Neuronal stem cell (in vitro differentiated cells): ENCODE results near the gene CHST3.
A peak's percentile ranks its signal among the peaks of the same experiment; 100 is the strongest.

Experiments
- DNase-seq: peaks from one replicate; pipeline ENCODE4 v3.0.0-alpha.2; 2013; ENCODE audit warnings: low spot score
- H2AFZ ChIP-seq: one replicate; pipeline ENCODE4 v1.6.1; 2013; ENCODE audit warnings: mild to moderate bottlenecking, low read length, inconsistent platforms
- H2AK5ac ChIP-seq: 2 replicates; pipeline ENCODE4 v1.6.1; 2013; ENCODE audit warnings: low read depth, mild to moderate bottlenecking, inconsistent platforms, low read length, moderate library complexity, mixed read lengths
- H2BK120ac ChIP-seq: 2 replicates; pipeline ENCODE4 v1.6.1; 2013; ENCODE audit warnings: low read depth, mild to moderate bottlenecking, inconsistent platforms, low read length, moderate library complexity, mixed read lengths
- H2BK12ac ChIP-seq: one replicate; pipeline ENCODE4 v1.6.1; 2013; ENCODE audit warnings: low read length, inconsistent platforms
- H2BK15ac ChIP-seq: 2 replicates; pipeline ENCODE4 v1.6.1; 2013; ENCODE audit warnings: mild to moderate bottlenecking, low read length, inconsistent platforms, mixed read lengths
- H2BK5ac ChIP-seq: one replicate; pipeline ENCODE4 v1.6.1; 2013; ENCODE audit warnings: inconsistent platforms, mild to moderate bottlenecking, low read length, moderate library complexity
- H3K14ac ChIP-seq: one replicate; pipeline ENCODE4 v1.6.1; 2013; ENCODE audit warnings: low read length, inconsistent platforms
- H3K18ac ChIP-seq: 2 replicates; pipeline ENCODE4 v1.6.1; 2013; ENCODE audit warnings: low read length, inconsistent platforms
- H3K23ac ChIP-seq: 2 replicates; pipeline ENCODE4 v1.6.1; 2013; ENCODE audit warnings: low read depth, mild to moderate bottlenecking, mixed read lengths, low read length, inconsistent platforms; ENCODE audit not compliant: poor library complexity
- H3K27ac ChIP-seq: replicated peaks from 3 replicates; pipeline ENCODE4 v1.5.1; 2013; ENCODE audit warnings: low read length, inconsistent platforms
- H3K27me3 ChIP-seq, 3 experiments: 2 replicates each; pipeline ENCODE4 v1.6.1; 2013; ENCODE audit warnings: low read length in 3 of 3, mild to moderate bottlenecking in 2 of 3, inconsistent platforms in 1 of 3, low read depth in 1 of 3, mixed read lengths in 1 of 3, moderate library complexity in 1 of 3; ENCODE audit not compliant: control insufficient read depth in 3 of 3, insufficient read depth in 3 of 3
- H3K36me3 ChIP-seq, 2 donors: replicated peaks in 1 of 2; 2 replicates each; pipeline ENCODE4 v1.6.1; 2013; ENCODE audit warnings: low read length in 2 of 2; ENCODE audit not compliant: control insufficient read depth in 2 of 2, insufficient read depth in 2 of 2
- H3K4ac ChIP-seq: 2 replicates; pipeline ENCODE4 v1.6.1; 2013; ENCODE audit warnings: inconsistent platforms, mild to moderate bottlenecking, low read length, moderate library complexity
- H3K4me1 ChIP-seq, 2 donors: 1 replicate in 1 of 2; 2 replicates in 1 of 2; pipeline ENCODE4 v1.6.1; 2013; ENCODE audit warnings: low read length in 2 of 2, low read depth in 1 of 2; ENCODE audit not compliant: control insufficient read depth in 2 of 2, insufficient read depth in 1 of 2
- H3K4me2 ChIP-seq: one replicate; pipeline ENCODE4 v1.6.1; 2013; ENCODE audit warnings: mild to moderate bottlenecking, low read length, inconsistent platforms; ENCODE audit not compliant: insufficient read depth, poor library complexity, severe bottlenecking
- H3K4me3 ChIP-seq, 2 donors: 2 replicates each; pipeline ENCODE4 v1.5.1; 2013; ENCODE audit warnings: low read length in 2 of 2, mild to moderate bottlenecking in 2 of 2, inconsistent platforms in 1 of 2, moderate library complexity in 1 of 2
- H3K79me1 ChIP-seq: one replicate; pipeline ENCODE4 v1.6.1; 2013; ENCODE audit warnings: low read depth, mild to moderate bottlenecking, inconsistent platforms, low read length, moderate library complexity
- H3K9ac ChIP-seq: one replicate; pipeline ENCODE4 v1.6.1; 2013; ENCODE audit warnings: mild to moderate bottlenecking, low read depth, low read length, inconsistent platforms; ENCODE audit not compliant: poor library complexity
- H3K9me3 ChIP-seq, 2 donors: replicated peaks in 1 of 2; 2 replicates each; pipeline versions ENCODE3 to v1.6.1; 2013; ENCODE audit warnings: low read length in 2 of 2, mild to moderate bottlenecking in 2 of 2, inconsistent platforms in 1 of 2, low read depth in 1 of 2, mixed read lengths in 1 of 2, moderate library complexity in 1 of 2; ENCODE audit not compliant: control insufficient read depth in 2 of 2, insufficient read depth in 1 of 2
- H4K8ac ChIP-seq: one replicate; pipeline ENCODE4 v1.6.1; 2013; ENCODE audit warnings: low read depth, mild to moderate bottlenecking, inconsistent platforms, low read length, moderate library complexity
- H4K91ac ChIP-seq: one replicate; pipeline ENCODE4 v1.6.1; 2013; ENCODE audit warnings: low read length, low read depth, mild to moderate bottlenecking, inconsistent platforms; ENCODE audit not compliant: poor library complexity
- WGBS, 2 donors: extraction: QIAGEN DNeasy Blood & Tissue Kit; methylation state at CpG; one replicate each; pipeline ENCODE4 v1.1.7; 2013; ENCODE audit warnings: missing lambda C conversion rate in 2 of 2, mixed read lengths in 1 of 2; ENCODE audit not compliant: insufficient read length in 2 of 2, insufficient replicate concordance in 1 of 2; ENCODE audit errors: extremely low coverage in 2 of 2; 5-methylcytosine and 5-hydroxymethylcytosine counted together

The CHST3 gene

GRCh38 chr10:72002354-72003295, 38.4 kb downstream of the CHST3 start:
- H3K79me1 ChIP-seq = peaks cover 9% of the 10 kb centered on the region
- H3K27ac ChIP-seq = no peak overlapping the region
- no peak overlapping the region for H3K4me2 ChIP-seq
- H3K14ac ChIP-seq = no peak overlapping the region
- H4K8ac ChIP-seq = no peak overlapping the region
- no peak overlapping the region for H2BK120ac ChIP-seq
- H3K9me3 ChIP-seq = no peaks in the 10 kb centered on the region
- no peak overlapping the region for H2BK5ac ChIP-seq
- no peak overlapping the region for H2AFZ ChIP-seq
- no peak overlapping the region for H3K4ac ChIP-seq
- H3K9ac ChIP-seq = no peak overlapping the region
- no peak overlapping the region for H2BK15ac ChIP-seq
- H3K27me3 ChIP-seq = no peaks in the 10 kb centered on the region
- DNase-seq = no peak
- H3K18ac ChIP-seq = no peak overlapping the region
- no peak overlapping the region for H2BK12ac ChIP-seq
- WGBS, 2 donors = no CpG with 5 or more reads among the region's 8 CpGs
- no peak overlapping the region for H4K91ac ChIP-seq
- peaks cover 2 to 21% of the 10 kb centered on the region in 2 donors for H3K36me3 ChIP-seq
- no peak overlapping the region for H3K23ac ChIP-seq
- peaks cover 14 to 17% of the 10 kb centered on the region in 2 donors for H3K4me1 ChIP-seq
- no peak overlapping the region for H3K4me3 ChIP-seq
- H2AK5ac ChIP-seq = no peak overlapping the region

GRCh38 chr10:72006026-72006425, 41.8 kb downstream of the CHST3 start:
- Histone ChIP-seq H3K23ac (no peak overlapping the region), H3K4me2 (no peak overlapping the region), H3K4me3 (no peak overlapping the region), H3K9ac (no peak overlapping the region), H2BK5ac (no peak overlapping the region), H2AFZ (no peak overlapping the region), H3K9me3 (no peaks in the 10 kb centered on the region), H2BK12ac (no peak overlapping the region), H2BK15ac (no peak overlapping the region), H3K27ac (no peak overlapping the region), H3K36me3 (peaks cover 4 to 40% of the 10 kb centered on the region in 2 donors), H4K91ac (no peak overlapping the region), H3K27me3 (no peaks in the 10 kb centered on the region), H4K8ac (no peak overlapping the region), H3K79me1 (peaks cover 5% of the 10 kb centered on the region), H3K4me1 (peaks cover 17 to 22% of the 10 kb centered on the region in 2 donors), H3K4ac (no peak overlapping the region), H2AK5ac (no peak overlapping the region), H2BK120ac (no peak overlapping the region), H3K18ac (no peak overlapping the region), H3K14ac (no peak overlapping the region)
- WGBS, 2 donors = no CpG with 5 or more reads among the region's 3 CpGs
- DNase-seq = no peak

- no CpG with 5 or more reads among the region's 59 CpGs for WGBS, 2 donors
- Histone ChIP-seq H2BK120ac (peak overlapping the region; percentile 58), H3K4ac (no peak overlapping the region), H4K91ac (no peak overlapping the region), H2BK15ac (no peak overlapping the region), H2AFZ (no peak overlapping the region), H2BK5ac (no peak overlapping the region), H3K27me3 (no peaks in the 10 kb centered on the region), H3K4me2 (no peak overlapping the region), H3K4me3 (no peak overlapping the region), H2AK5ac (peak overlapping the region; percentile 96), H3K27ac (no peak overlapping the region), H2BK12ac (no peak overlapping the region), H3K9me3 (no peaks in the 10 kb centered on the region), H3K18ac (peak overlapping the region; percentile 69), H3K23ac (no peak overlapping the region), H3K9ac (peak overlapping the region; percentile 36), H3K79me1 (peaks cover 2% of the 10 kb centered on the region), H3K4me1 (peaks cover 17 to 22% of the 10 kb centered on the region in 2 donors), H3K14ac (peak overlapping the region; percentile 43), H3K36me3 (peaks cover 4 to 48% of the 10 kb centered on the region in 2 donors), H4K8ac (no peak overlapping the region)
- no peak for DNase-seq
Measured at GRCh38 chr10:72007246-72007892, 43.2 kb downstream of the CHST3 start.
